HCT116 (cell line): ENCODE data around the gene ARHGAP12. TPM values are rescaled to one million over a fixed set of nuclear protein-coding genes. Genes with fewer than 3 reads are reported as not detected.

Experiments used
- ATAC-seq: fragments of 200-7000 bp; cut with Tn5 transposase; 2 replicates; pipeline ENCODE4 v1.9.1; 2020; ENCODE audit warnings: mild to moderate bottlenecking, moderate library complexity
- BruUV-seq: library from RNA; stranded (reverse); fragments of 400-500 nt; replicated peaks from 2 replicates; lab custom pipeline; 2021; lab: Mats Ljungman, UMichigan
- CTCF ChIA-PET: fragments of 300-600 bp; sonication (Branson Sonifier 250); formaldehyde crosslinking; loops from one replicate; lab custom pipeline; 2021; ENCODE audit warnings: antibody characterized with exemption; lab: Charles Lee
- POLR2A ChIA-PET: fragments of 300-600, 350-600 bp; sonication (Branson Sonifier 250); formaldehyde crosslinking; loops from one replicate; lab custom pipeline; 2021; ENCODE audit warnings: antibody characterized with exemption; lab: Charles Lee
- RAD21 ChIA-PET, 2 experiments: fragments of 300-600 bp; sonication (Branson Sonifier 250); formaldehyde crosslinking; loops; one replicate each; lab custom pipeline; 2023; ENCODE audit warnings: low total read pairs in 2 of 2; ENCODE audit not compliant: uncharacterized antibody in 2 of 2, unreplicated experiment in 2 of 2, low non-redundant PET in 1 of 2; lab: Charles Lee
- DNase-seq: peaks from one replicate; pipeline ENCODE4 v3.0.0-alpha.2; 2010; ENCODE audit warnings: low read depth, low spot score
- H2AFZ ChIP-seq: fragments of 200-600 bp; shearing (Covaris generic), sonication (generic); 2 replicates; pipeline ENCODE4 v1.6.1; 2017; ENCODE audit warnings: low read depth, mixed run types, mixed read lengths, antibody characterized with exemption, low read length; ENCODE audit not compliant: poor library complexity, severe bottlenecking
- H3K27ac ChIP-seq: 2 replicates; pipeline ENCODE4 v1.5.1; 2012; ENCODE audit warnings: low read depth, low read length
- H3K27me3 ChIP-seq: fragments of 200-600 bp; sonication (generic); 2 replicates; pipeline ENCODE4 v1.6.1; 2016; ENCODE audit warnings: mixed run types, low read length, mixed read lengths; ENCODE audit not compliant: insufficient read depth
- H3K36me3 ChIP-seq, 2 experiments: fragments of 200-500 bp in 1 of 2; fragments of 200-600 bp in 1 of 2; sonication (Bioruptor generic) in 1 of 2; sonication (generic) in 1 of 2; 2 replicates each; pipeline versions ENCODE4 v1.5.1 to v1.6.1; 2014 to 2016; ENCODE audit warnings: low read length in 2 of 2, inconsistent platforms in 1 of 2, mixed read lengths in 1 of 2, mixed run types in 1 of 2; ENCODE audit not compliant: insufficient read depth in 2 of 2, control insufficient read depth in 1 of 2
- H3K4me1 ChIP-seq, 2 experiments: fragments of 200-600 bp in 1 of 2; sonication (generic) in 1 of 2; 2 replicates each; pipeline versions ENCODE4 v1.5.1 to v1.6.1; 2012 to 2017; ENCODE audit warnings: low read length in 2 of 2, inconsistent platforms in 1 of 2, mild to moderate bottlenecking in 1 of 2, mixed read lengths in 1 of 2, mixed run types in 1 of 2, moderate library complexity in 1 of 2; ENCODE audit not compliant: insufficient read depth in 2 of 2, control insufficient read depth in 1 of 2
- H3K4me2 ChIP-seq: fragments of 200-600 bp; sonication (generic); 2 replicates; pipeline ENCODE4 v1.6.1; 2017; ENCODE audit warnings: mixed run types, low read length, mixed read lengths
- H3K4me3 ChIP-seq, 2 experiments: fragments of 200-600 bp in 1 of 2; sonication (generic) in 1 of 2; replicated peaks in 1 of 2; 2 replicates each; pipeline ENCODE4 v1.5.1; 2011 to 2016; ENCODE audit warnings: low read length in 2 of 2, control low read depth in 1 of 2, low read depth in 1 of 2, mild to moderate bottlenecking in 1 of 2, mixed read lengths in 1 of 2, mixed run types in 1 of 2
- H3K79me2 ChIP-seq: fragments of 200-600 bp; sonication (generic); 2 replicates; pipeline ENCODE4 v1.6.1; 2017; ENCODE audit warnings: mild to moderate bottlenecking, mixed run types, low read length, moderate library complexity, mixed read lengths; ENCODE audit not compliant: insufficient read depth
- H3K9ac ChIP-seq: fragments of 200-600 bp; sonication (generic); 2 replicates; pipeline ENCODE4 v1.6.1; 2016; ENCODE audit warnings: low read length, mixed read lengths
- H3K9me2 ChIP-seq: fragments of 200-600 bp; sonication (generic), shearing (Covaris generic); 2 replicates; pipeline ENCODE4 v1.6.1; 2017; ENCODE audit warnings: mixed run types, mild to moderate bottlenecking, moderate library complexity; ENCODE audit not compliant: insufficient read depth
- H3K9me3 ChIP-seq, 2 experiments: fragments of 200-500 bp in 1 of 2; fragments of 200-600 bp in 1 of 2; sonication (Bioruptor generic) in 1 of 2; sonication (generic) in 1 of 2; 2 replicates each; pipeline ENCODE4 v1.6.1; 2014 to 2017; ENCODE audit warnings: low read length in 2 of 2, mixed read lengths in 2 of 2, inconsistent platforms in 1 of 2, low read depth in 1 of 2, mild to moderate bottlenecking in 1 of 2, mixed run types in 1 of 2, moderate library complexity in 1 of 2; ENCODE audit not compliant: control insufficient read depth in 1 of 2, insufficient read depth in 1 of 2
- H4K20me1 ChIP-seq: fragments of 200-600 bp; sonication (generic), shearing (Covaris generic); 2 replicates; pipeline ENCODE4 v1.6.1; 2017; ENCODE audit warnings: mixed run types, mild to moderate bottlenecking, moderate library complexity; ENCODE audit not compliant: insufficient read depth
- ATF3 ChIP-seq: IDR thresholded peaks from 2 replicates; pipeline ENCODE4 v1.6.1; 2012
- CBX3 ChIP-seq: IDR thresholded peaks from 2 replicates; pipeline ENCODE4 v1.6.1; 2012; ENCODE audit warnings: low read depth
- MAX ChIP-seq: IDR thresholded peaks from 2 replicates; pipeline ENCODE4 v1.6.1; 2012
- POLR2A ChIP-seq: IDR thresholded peaks from 2 replicates; pipeline ENCODE4 v1.7.0; 2011; ENCODE audit warnings: borderline replicate concordance; ENCODE audit not compliant: insufficient read depth, insufficient read length; ENCODE audit errors: extremely low read depth
- POLR2AphosphoS5 ChIP-seq: IDR thresholded peaks from 2 replicates; pipeline ENCODE4 v1.6.1; 2011; ENCODE audit warnings: mild to moderate bottlenecking, low read depth, low read length, moderate library complexity
- REST ChIP-seq: IDR thresholded peaks from 2 replicates; pipeline ENCODE4 v1.6.1; 2012; ENCODE audit warnings: low read depth
- SIN3A ChIP-seq: IDR thresholded peaks from 2 replicates; pipeline ENCODE4 v1.6.1; 2012; ENCODE audit warnings: low read depth
- TCF7L2 ChIP-seq: IDR thresholded peaks from 2 replicates; pipeline ENCODE4 v1.7.0; 2011; ENCODE audit warnings: borderline replicate concordance, inconsistent platforms; ENCODE audit not compliant: insufficient read depth, insufficient read length; ENCODE audit errors: extremely low read depth
- intact Hi-C: fragments of 100-400 bp; cut with micrococcal nuclease; formaldehyde crosslinking; loops from 2 replicates; pipeline ENCODE4 v1.10.0; 2022
- total RNA-seq: library from RNA; stranded (reverse); gene quantifications from one replicate; pipeline ENCODE4 v1.2.1, GENCODE V29; 2021; ENCODE audit not compliant: unreplicated experiment

ARHGAP12 gene
- total RNA-seq, 1 experiment from 2014 or later = 80.3 TPM

GRCh38 chr10:31759799-31760626 lies 168.6 kb downstream of the ARHGAP12 start:
- H2AFZ ChIP-seq = peak overlapping the region; percentile 85
- ChIA-PET RAD21 (no interaction called here), CTCF (interaction anchor here (1.8 kb wide), 1 partner anchor 10 kb away, joined by 6 read pairs; no protein-coding TSS in a partner anchor), POLR2A (interaction anchor here (0.5 to 1.0 kb wide), 3 partner anchors 15 to 1089 kb away, joined by 3 to 6 read pairs (median 4); no protein-coding TSS in a partner anchor)
- DNase-seq (peak; percentile 86), ATAC-seq (peak; percentile 90)
- no TSS peak for BruUV-seq
- TF ChIP-seq POLR2AphosphoS5 (peak; percentile 98), SIN3A (peak; percentile 74), MAX (peak; percentile 7; the same call in 1 of the 2 replicates), POLR2A (peak; percentile 68), TCF7L2 (peak; percentile 81), ATF3 (no peak), CBX3 (no peak), REST (no peak)
- H3K27me3 ChIP-seq = no peaks in the 10 kb centered on the region
- H4K20me1 ChIP-seq = no peaks in the 10 kb centered on the region
- H3K9me3 ChIP-seq = no peaks in the 10 kb centered on the region
- H3K4me3 ChIP-seq = peak overlapping the region; percentile 75 to 85
- peak overlapping the region; percentile 96 for H3K4me2 ChIP-seq
- intact Hi-C loops = loop anchor here (5.0 kb wide), 1 partner anchor 728 kb away; the partner anchor contains the start of gene ZNF438
- H3K36me3 ChIP-seq = no peaks in the 10 kb centered on the region
- peak overlapping the region; percentile 96 for H3K27ac ChIP-seq
- peak overlapping the region; percentile 93 for H3K9ac ChIP-seq
- peaks cover 22 to 41% of the 10 kb centered on the region in 2 experiments for H3K4me1 ChIP-seq
- no peaks in the 10 kb centered on the region for H3K9me2 ChIP-seq
- no peaks in the 10 kb centered on the region for H3K79me2 ChIP-seq
